MM.1S (cell line): ENCODE data around the gene SUCNR1.

ENCODE experiments used
- EZH2 ChIP-seq: fragments of 300-600 bp; sonication (generic); optimal IDR thresholded peaks from 2 replicates; pipeline ENCODE3; 2017; ENCODE audit warnings: low read depth, mild to moderate bottlenecking, antibody characterized with exemption, low read length, mixed read lengths
- TF ChIP-seq, protein P1 (sequence below): fragments of 300-600 bp; sonication (generic); IDR thresholded peaks from 2 replicates; pipeline ENCODE4 v1.5.1; 2016; ENCODE audit warnings: antibody characterized with exemption, low read length, mixed read lengths

DNA sequence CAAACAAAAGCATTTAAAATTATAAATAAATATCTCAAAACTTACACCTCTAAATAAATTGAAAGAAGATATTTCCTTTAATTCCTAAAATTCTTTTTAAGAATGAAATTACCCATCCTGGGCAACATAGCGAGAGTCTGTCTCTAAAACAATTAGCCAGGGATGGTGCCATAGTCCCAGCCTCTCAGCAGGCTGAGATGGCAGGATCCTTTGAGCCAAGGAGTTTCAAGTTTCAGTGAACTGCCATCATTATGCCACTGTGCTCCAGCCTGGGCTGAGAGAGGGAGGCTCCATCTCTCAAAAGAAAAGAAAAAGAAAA, 34.2 kb upstream of the SUCNR1 start:
- TF ChIP-seq, protein P1, sequence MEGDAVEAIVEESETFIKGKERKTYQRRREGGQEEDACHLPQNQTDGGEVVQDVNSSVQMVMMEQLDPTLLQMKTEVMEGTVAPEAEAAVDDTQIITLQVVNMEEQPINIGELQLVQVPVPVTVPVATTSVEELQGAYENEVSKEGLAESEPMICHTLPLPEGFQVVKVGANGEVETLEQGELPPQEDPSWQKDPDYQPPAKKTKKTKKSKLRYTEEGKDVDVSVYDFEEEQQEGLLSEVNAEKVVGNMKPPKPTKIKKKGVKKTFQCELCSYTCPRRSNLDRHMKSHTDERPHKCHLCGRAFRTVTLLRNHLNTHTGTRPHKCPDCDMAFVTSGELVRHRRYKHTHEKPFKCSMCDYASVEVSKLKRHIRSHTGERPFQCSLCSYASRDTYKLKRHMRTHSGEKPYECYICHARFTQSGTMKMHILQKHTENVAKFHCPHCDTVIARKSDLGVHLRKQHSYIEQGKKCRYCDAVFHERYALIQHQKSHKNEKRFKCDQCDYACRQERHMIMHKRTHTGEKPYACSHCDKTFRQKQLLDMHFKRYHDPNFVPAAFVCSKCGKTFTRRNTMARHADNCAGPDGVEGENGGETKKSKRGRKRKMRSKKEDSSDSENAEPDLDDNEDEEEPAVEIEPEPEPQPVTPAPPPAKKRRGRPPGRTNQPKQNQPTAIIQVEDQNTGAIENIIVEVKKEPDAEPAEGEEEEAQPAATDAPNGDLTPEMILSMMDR = no peak
- TF ChIP-seq EZH2 = no peak
